Measurements from ENCODE around the gene C1QTNF8. TPM values are rescaled to one million over a fixed set of nuclear protein-coding genes. Genes with fewer than 3 reads are reported as not detected.

Gene C1QTNF8, protein sequence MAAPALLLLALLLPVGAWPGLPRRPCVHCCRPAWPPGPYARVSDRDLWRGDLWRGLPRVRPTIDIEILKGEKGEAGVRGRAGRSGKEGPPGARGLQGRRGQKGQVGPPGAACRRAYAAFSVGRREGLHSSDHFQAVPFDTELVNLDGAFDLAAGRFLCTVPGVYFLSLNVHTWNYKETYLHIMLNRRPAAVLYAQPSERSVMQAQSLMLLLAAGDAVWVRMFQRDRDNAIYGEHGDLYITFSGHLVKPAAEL
- not detected in 2 replicates for total RNA-seq (2014; rRNA removed; shearing (Covaris generic))

DNA sequence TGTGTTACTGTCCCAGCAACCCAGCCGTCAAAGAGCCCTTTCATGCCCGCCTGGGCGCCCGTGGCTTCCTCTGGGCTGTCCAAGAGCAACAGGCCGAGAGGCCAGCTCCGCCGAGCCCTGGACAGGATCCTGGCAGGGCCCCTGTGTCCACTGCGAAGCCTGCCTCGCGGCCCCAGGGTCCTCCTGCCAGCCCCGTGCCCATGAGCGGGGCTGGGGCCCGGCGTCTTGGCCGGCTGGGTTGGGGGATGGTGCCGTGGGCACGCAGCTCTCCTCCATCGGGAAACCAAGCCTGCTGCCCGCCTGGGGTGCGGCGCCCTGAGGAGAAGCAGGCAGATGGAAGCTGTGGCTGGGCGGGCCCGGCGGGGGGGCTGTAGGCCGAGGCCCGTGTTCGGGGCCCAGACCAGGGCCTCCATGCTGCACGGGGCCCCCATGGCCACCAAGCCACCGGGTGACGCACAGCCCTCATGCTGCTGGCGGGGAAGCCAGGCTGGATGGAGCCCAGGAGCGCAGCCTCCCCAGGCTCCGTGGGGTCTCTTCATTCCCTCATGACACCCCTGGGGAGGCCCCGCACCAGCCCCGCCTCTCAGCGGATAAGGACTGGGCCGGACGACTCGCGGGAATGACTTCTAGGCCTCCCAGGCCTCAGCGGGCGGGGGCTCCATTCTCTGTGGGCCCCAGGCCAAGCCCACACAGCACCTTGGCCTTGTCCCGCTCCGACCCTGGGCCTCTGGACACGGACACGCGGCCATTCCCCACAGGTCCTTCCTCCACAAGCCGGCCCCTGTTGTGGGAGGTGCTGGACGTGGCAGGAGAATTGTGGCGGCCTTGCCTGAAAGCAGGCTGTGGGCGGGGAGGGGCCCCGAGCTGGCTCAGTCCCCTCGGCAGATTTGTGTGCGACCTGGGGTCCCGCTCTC is at the start of gene C1QTNF8:
TSS of gene C1QTNF8 (minus strand) at position 76 of the 914 bp plus-strand sequence. CDS start 1,322 bp downstream, outside the sequence.

DNA sequence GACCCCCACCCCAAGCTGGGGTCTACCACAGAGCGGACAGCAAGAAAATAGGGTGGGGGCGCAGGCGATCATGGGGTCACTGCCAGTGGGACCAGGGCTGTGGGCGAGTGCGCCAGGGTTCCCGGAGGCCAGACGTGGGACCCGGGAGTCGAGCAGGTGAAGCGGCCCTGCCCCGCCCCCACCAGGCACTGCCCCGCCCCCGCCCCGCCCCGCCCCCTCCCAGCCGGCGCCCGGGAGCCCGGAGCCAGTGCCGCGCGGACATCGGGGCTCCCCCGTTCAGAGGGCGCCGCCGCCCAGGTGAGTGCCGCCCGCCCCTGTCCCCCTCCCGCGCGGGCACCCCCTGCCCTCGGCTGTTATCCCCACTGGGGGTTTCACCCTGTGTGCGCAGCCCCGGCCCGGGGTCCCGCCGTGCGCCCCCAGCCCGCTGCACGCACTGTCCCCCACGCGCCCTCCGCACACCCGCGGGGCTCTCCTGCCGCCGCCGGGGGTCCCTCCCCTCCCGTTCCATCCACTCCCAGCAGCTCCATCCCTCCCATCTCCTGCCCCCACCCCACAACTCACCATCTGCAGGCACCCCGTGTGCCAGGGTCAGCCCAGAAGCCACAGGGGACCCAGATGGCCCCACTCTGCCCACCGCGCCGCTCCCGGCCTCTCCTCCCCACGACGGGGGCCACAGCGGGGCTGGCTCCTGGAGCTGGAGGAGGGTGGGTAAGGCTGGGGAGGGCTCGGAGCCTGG is 23.4 kb downstream of the C1QTNF8 start, which contains the start of gene SSTR5:
TSS of gene SSTR5 (plus strand) at position 222 of the 736 bp plus-strand sequence. CDS start 6,122 bp downstream, outside the sequence.

Other genes with a start within 250 kb of the C1QTNF8 start
- gene LMF1, start 125.3 kb downstream of the C1QTNF8 start, total RNA-seq (2014; rRNA removed; shearing (Covaris generic)) = 5.5 and 11.8 TPM in 2 replicates
- gene SOX8, start 114.5 kb downstream of the C1QTNF8 start, total RNA-seq (2014; rRNA removed; shearing (Covaris generic)) = 0.87 and 1.3 TPM in 2 replicates
- not detected in 2 replicates for gene SSTR5, start 23.5 kb downstream of the C1QTNF8 start, total RNA-seq (2014; rRNA removed; shearing (Covaris generic))
- gene CACNA1H, start 56.9 kb upstream of the C1QTNF8 start, total RNA-seq (2014; rRNA removed; shearing (Covaris generic)) = not detected in 2 replicates
- gene TPSG1, start 129.0 kb upstream of the C1QTNF8 start, total RNA-seq (2014; rRNA removed; shearing (Covaris generic)) = not detected in 2 replicates
- gene TPSB2, start 133.9 kb upstream of the C1QTNF8 start, total RNA-seq (2014; rRNA removed; shearing (Covaris generic)) = not detected in 2 replicates
- gene TPSAB1, start 144.5 kb upstream of the C1QTNF8 start, total RNA-seq (2014; rRNA removed; shearing (Covaris generic)) = not detected in 2 replicates
- gene TPSD1, start 159.8 kb upstream of the C1QTNF8 start, total RNA-seq (2014; rRNA removed; shearing (Covaris generic)) = not detected in 2 replicates
- 87.7 and 92.0 TPM in 2 replicates for gene UBE2I, start 213.4 kb upstream of the C1QTNF8 start, total RNA-seq (2014; rRNA removed; shearing (Covaris generic))
- gene BAIAP3, start 237.4 kb upstream of the C1QTNF8 start, total RNA-seq (2014; rRNA removed; shearing (Covaris generic)) = 2.0 and 2.3 TPM in 2 replicates

Data from A375 (cell line).